Prostate gland (tissue), 2 donors: ENCODE results near the gene CAMKK1. TPM values are rescaled to one million over a fixed set of nuclear protein-coding genes. Genes with fewer than 3 reads are reported as not detected.

Experiments used
- DNase-seq: peaks from one replicate; pipeline ENCODE4 v3.0.0-alpha.2; 2019; ENCODE audit warnings: low spot score
- H3K27ac ChIP-seq, 2 donors: fragments of 200-600 bp; sonication (generic); 2 replicates each; pipeline ENCODE4 v1.5.1; 2017 to 2019
- H3K27me3 ChIP-seq: fragments of 200-600 bp; sonication (generic); replicated peaks from 2 replicates; pipeline ENCODE4 v1.5.1; 2019; ENCODE audit not compliant: insufficient read depth
- H3K36me3 ChIP-seq, 2 donors: fragments of 200-600 bp; sonication (generic); 1 replicate in 1 of 2; 2 replicates in 1 of 2; pipeline versions ENCODE4 v1.5.1 to v1.8.1; 2017 to 2019
- H3K4me1 ChIP-seq: fragments of 200-600 bp; sonication (generic); replicated peaks from 2 replicates; pipeline ENCODE4 v1.5.1; 2019
- H3K4me3 ChIP-seq, 2 donors: fragments of 200-600 bp; sonication (generic); 2 replicates each; pipeline ENCODE4 v1.5.1; 2017 to 2019
- H3K9me3 ChIP-seq: fragments of 200-600 bp; sonication (generic); 2 replicates; pipeline ENCODE4 v1.5.1; 2017
- CTCF ChIP-seq, 4 experiments: fragments of 200-600 bp in 2 of 4; fragments of 450-650 bp in 2 of 4; sonication (generic) in 2 of 4; IDR thresholded peaks; 1 replicate in 3 of 4; 2 replicates in 1 of 4; pipeline ENCODE4 v1.5.1; 2016 to 2019; ENCODE audit warnings: antibody characterized with exemption in 4 of 4, mild to moderate bottlenecking in 2 of 4, moderate library complexity in 2 of 4
- POLR2A ChIP-seq: fragments of 450-650 bp; IDR thresholded peaks from one replicate; pipeline ENCODE4 v1.6.1; 2016; ENCODE audit warnings: antibody characterized with exemption, mild to moderate bottlenecking
- POLR2AphosphoS5 ChIP-seq: sonication (generic); formaldehyde crosslinking; IDR thresholded peaks from one replicate; pipeline ENCODE4 v1.6.1; 2017; ENCODE audit warnings: antibody characterized with exemption
- WGBS: methylation state at CpG from one replicate; pipeline ENCODE4 v1.1.5; 2018; 5-methylcytosine and 5-hydroxymethylcytosine counted together
- intact Hi-C: fragments of 100-400 bp; cut with DNase I; formaldehyde crosslinking; loops from one replicate; pipeline ENCODE4 v1.14.2; 2022
- total RNA-seq, 2 donors: library from RNA; depleted of rRNA; stranded (reverse); fragments of >200 nt; gene quantifications; one replicate each; pipeline ENCODE4 v1.1.0, GENCODE V29; 2016

The CAMKK1 gene
- total RNA-seq, 2 donors from 2014 or later, result 2.0 to 12.8 TPM

DNA sequence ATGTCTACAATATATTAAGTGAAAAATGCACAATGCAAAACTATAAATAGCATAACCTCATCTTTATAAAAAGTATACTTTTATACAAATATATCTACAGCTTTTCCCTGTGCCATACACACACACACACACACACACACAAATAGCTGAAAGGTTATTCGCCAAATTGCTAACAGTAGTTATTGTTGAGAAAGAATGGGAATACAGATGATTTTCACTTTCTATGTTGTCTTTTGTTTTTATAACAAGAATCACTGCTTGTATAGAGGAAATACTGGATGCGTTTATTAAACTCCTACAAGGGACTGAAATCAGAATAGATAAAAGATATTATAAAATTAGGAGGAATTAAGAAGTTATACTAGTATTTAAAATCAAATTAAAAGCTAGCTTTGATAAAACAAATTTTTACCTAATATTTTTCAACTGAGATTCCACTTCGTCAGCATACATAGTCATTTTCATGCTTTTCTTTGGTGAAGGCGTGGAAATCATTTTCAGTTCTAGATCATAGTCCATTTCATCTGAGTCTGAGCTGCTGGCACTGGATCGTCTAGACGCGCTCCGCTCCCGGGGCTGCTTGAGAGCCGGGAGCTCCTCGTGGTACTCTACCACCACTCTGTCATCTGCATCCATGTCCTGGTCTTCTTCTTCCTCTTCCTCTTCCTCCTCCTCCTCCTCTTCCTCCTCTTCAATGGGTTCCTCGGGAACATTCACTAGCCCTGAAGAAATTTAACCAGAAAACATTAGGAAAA is 74.8 kb downstream of the CAMKK1 start:
- DNase-seq, result no peak
- no peaks in the 10 kb centered on the region for H3K27me3 ChIP-seq
- no peak overlapping the region for H3K4me3 ChIP-seq
- no peaks in the 10 kb centered on the region for H3K9me3 ChIP-seq
- H3K36me3 ChIP-seq, result peaks cover 5 to 17% of the 10 kb centered on the region in 2 donors
- WGBS, result 91% methylated on average over 12 of the region's 12 CpGs
- H3K27ac ChIP-seq, result no peak overlapping the region
- intact Hi-C loops, result no loop called here
- H3K4me1 ChIP-seq, result no peaks in the 10 kb centered on the region
- no peak for TF ChIP-seq POLR2AphosphoS5
- TF ChIP-seq POLR2A, result no peak
- no peak for TF ChIP-seq CTCF (IDR thresholded peaks at IDR 0.05)

GRCh38 chr17:3815925-3816324 is 76.9 kb downstream of the CAMKK1 start:
- H3K4me3 ChIP-seq, result no peak overlapping the region
- no peaks in the 10 kb centered on the region for H3K27me3 ChIP-seq
- WGBS, result 86% methylated on average over 7 of the region's 7 CpGs
- H3K4me1 ChIP-seq, result no peaks in the 10 kb centered on the region
- DNase-seq, result no peak
- intact Hi-C loops, result no loop called here
- H3K36me3 ChIP-seq, result peaks cover 0 to 27% of the 10 kb centered on the region in 2 donors
- TF ChIP-seq POLR2A (no peak), CTCF (IDR thresholded peaks at IDR 0.05) (no peak), POLR2AphosphoS5 (no peak)
- no peaks in the 10 kb centered on the region for H3K9me3 ChIP-seq
- no peak overlapping the region for H3K27ac ChIP-seq

GRCh38 chr17:3815122-3815521 is 77.7 kb downstream of the CAMKK1 start:
- no peaks in the 10 kb centered on the region for H3K4me1 ChIP-seq
- H3K27me3 ChIP-seq, result no peaks in the 10 kb centered on the region
- 83% methylated on average over 6 of the region's 6 CpGs for WGBS
- intact Hi-C loops, result no loop called here
- no peak overlapping the region for H3K4me3 ChIP-seq
- no peak for DNase-seq
- no peak overlapping the region for H3K27ac ChIP-seq
- H3K36me3 ChIP-seq, result peaks cover 0 to 24% of the 10 kb centered on the region in 2 donors
- TF ChIP-seq POLR2A, result no peak
- TF ChIP-seq CTCF (IDR thresholded peaks at IDR 0.05), result no peak
- TF ChIP-seq POLR2AphosphoS5, result no peak
- H3K9me3 ChIP-seq, result no peaks in the 10 kb centered on the region

DNA sequence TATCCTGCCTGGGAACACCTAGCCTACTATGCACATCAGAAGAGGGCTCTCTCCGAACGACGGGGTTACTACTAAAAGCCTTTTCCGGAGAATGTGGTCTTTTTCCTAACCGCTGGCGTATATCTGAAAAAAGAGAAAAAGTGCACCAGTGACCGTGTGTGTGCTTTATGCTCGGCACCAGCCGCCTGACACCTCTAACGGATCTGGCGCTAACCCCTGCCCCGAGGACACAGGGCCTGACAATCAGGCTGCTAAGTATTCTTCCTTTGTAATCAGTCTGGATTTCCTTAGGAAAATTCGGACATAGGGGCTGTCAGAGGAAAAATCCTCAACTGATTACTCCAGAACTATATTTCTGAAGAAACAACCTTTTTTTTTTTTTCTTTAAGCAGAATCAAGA is 78.5 kb downstream of the CAMKK1 start:
- Histone ChIP-seq H3K9me3 (no peaks in the 10 kb centered on the region), H3K36me3 (peaks cover 0 to 24% of the 10 kb centered on the region in 2 donors), H3K4me3 (no peak overlapping the region), H3K27me3 (no peaks in the 10 kb centered on the region), H3K4me1 (no peaks in the 10 kb centered on the region), H3K27ac (no peak overlapping the region)
- TF ChIP-seq POLR2A (no peak), POLR2AphosphoS5 (no peak), CTCF (IDR thresholded peaks at IDR 0.05) (no peak)
- no peak for DNase-seq
- 94% methylated on average over 13 of the region's 13 CpGs for WGBS
- intact Hi-C loops, result no loop called here

DNA sequence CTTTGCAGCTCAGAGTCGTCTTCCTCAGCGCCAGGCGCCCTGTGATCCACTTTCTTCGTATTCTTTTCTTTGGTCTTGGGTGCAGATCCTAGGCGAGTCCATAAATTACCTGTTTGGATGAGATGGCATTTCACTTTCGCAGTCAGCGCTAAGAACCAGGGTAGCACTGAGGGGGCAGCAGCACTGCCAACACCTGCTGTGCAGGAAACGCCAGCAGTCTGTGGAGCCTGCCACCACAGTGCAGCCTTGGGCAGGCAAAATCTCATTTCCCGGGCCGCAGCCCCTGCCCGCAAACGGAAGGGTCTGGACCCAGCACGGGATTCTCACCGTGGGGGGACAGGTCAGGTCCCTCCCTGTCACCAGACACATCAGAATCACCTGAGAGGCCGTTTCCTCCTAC is 79.7 kb downstream of the CAMKK1 start:
- Histone ChIP-seq H3K36me3 (peaks cover 0 to 24% of the 10 kb centered on the region in 2 donors), H3K27ac (no peak overlapping the region), H3K27me3 (no peaks in the 10 kb centered on the region), H3K4me3 (no peak overlapping the region), H3K9me3 (no peaks in the 10 kb centered on the region), H3K4me1 (no peaks in the 10 kb centered on the region)
- no peak for DNase-seq
- TF ChIP-seq POLR2AphosphoS5, result no peak
- no peak for TF ChIP-seq CTCF (IDR thresholded peaks at IDR 0.05)
- TF ChIP-seq POLR2A, result no peak
- WGBS, result 90% methylated on average over 15 of the region's 15 CpGs
- intact Hi-C loops, result no loop called here
